Fibroblast of mammary gland (primary cell): ENCODE measurements around the gene JMJD1C.
"Not testable (repeated sequence)": the region's sequence is repeated elsewhere in the genome, so short reads cannot be mapped to it uniquely, and the experiment has no call there.

Source experiments
- DNase-seq: peaks from one replicate; pipeline ENCODE4 v3.0.0-alpha.2; 2010; ENCODE audit warnings: low read depth
- H3K4me3 ChIP-seq: 2 replicates; pipeline ENCODE4 v1.5.1; 2011; ENCODE audit warnings: low read depth, mild to moderate bottlenecking, low read length, moderate library complexity; ENCODE audit not compliant: control insufficient read depth
- TF ChIP-seq, protein P1 (sequence below): conservative IDR thresholded peaks from 2 replicates; pipeline ENCODE4 v1.5.1; 2011; ENCODE audit warnings: low read depth, low read length, inconsistent platforms; ENCODE audit not compliant: control insufficient read depth, insufficient read depth

Gene JMJD1C

DNA sequence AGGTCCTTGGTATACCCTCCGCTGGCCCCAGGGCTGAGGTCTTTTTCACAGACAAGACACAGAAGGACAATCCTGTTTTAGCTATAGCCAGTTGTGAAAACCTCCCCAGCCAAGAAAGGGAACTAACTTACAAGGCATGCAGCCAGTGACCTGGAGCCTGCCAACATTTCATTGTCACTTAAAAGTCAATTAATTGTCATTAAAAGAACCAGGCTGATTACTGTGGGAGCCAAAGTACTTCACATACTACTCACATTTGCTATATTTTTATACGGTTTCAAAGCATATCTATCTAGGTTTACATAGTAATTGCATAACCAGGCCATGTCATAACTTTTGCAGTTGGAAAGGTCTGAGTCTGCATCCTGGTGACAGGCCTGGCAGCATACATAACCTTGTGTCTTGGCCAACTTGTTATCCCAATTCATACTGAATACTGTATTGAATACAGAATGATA lies 301.6 kb downstream of the JMJD1C start:
- TF ChIP-seq, protein P1, sequence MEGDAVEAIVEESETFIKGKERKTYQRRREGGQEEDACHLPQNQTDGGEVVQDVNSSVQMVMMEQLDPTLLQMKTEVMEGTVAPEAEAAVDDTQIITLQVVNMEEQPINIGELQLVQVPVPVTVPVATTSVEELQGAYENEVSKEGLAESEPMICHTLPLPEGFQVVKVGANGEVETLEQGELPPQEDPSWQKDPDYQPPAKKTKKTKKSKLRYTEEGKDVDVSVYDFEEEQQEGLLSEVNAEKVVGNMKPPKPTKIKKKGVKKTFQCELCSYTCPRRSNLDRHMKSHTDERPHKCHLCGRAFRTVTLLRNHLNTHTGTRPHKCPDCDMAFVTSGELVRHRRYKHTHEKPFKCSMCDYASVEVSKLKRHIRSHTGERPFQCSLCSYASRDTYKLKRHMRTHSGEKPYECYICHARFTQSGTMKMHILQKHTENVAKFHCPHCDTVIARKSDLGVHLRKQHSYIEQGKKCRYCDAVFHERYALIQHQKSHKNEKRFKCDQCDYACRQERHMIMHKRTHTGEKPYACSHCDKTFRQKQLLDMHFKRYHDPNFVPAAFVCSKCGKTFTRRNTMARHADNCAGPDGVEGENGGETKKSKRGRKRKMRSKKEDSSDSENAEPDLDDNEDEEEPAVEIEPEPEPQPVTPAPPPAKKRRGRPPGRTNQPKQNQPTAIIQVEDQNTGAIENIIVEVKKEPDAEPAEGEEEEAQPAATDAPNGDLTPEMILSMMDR = no peak
- no peak overlapping the region for H3K4me3 ChIP-seq
- DNase-seq = peak; percentile 38

DNA sequence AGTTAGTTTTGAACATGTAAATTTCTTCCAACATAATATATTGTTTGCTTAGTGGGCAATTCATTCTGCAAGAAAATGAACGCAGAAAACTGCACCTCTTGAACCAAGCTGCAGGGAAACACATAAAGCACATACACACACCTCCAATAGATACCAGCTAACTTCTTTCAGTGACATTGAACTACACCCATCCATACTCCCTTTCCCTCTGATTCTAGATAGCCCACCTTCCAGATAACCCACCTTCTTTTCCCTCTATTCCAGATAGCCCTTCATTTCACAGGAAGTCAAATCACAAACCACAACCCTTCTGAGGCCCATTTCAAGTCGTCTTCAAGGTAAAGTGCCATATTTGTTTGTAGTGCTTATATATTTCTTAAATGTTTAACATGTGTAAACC lies 304.2 kb downstream of the JMJD1C start:
- DNase-seq = no peak
- H3K4me3 ChIP-seq = no peak overlapping the region
- TF ChIP-seq, protein P1 = no peak

DNA sequence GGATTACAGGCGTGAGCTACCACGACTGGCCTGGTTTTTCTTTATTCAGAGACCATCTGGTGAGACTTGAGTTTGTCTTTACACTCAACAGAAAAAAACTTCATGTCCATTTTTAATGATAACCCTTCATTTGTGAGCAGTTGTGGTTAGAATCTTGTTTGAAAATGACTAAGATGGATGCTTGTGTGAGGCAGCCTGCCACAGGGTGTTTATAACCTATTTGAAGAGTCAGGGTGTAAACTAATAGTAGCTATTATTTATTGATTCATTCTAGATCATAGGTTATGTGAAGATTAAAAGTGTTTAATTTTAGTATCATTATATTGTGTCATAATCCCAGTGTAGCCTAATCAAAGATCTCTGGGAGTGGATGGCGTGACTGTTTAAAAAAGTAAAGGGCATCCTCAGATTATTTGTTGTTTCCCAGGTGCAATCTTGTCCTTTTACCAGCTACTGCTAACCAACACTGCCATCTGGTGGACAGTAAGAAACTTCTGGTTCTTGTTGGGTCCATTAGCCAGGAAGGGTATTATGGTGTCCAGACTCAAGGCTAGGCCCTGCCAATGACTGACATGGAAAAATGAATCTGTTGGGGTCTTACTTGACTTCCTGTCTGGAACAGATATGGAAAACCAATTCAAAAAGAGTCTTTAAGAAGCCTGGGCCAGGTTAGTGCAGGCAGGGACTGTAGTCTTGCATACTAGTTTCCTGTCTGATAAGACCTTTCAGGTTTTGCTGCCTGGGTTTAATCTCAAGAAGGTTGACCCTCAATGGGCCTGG lies 307.7 kb downstream of the JMJD1C start:
- TF ChIP-seq, protein P1 = peak; percentile 85
- DNase-seq = peak; percentile 94
- no peak overlapping the region for H3K4me3 ChIP-seq

DNA sequence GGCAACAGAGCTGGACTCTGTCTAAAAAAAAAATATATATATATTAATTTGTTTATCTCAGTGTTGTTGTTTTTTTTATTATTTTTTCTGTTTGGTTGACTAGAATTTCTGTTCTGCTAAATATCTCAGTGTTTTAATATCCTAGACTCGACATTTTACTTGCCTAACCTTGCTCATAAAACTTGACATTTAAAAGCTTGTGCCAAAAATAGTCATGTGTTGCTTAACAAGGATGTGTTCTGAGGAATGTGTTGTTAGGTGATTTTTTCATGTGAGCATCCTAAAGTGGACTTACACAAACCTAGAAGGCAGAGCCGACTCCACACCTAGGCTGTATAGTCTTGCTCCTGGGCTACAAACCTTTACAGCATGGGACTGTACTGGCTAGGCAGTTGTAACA lies 309.5 kb downstream of the JMJD1C start:
- H3K4me3 ChIP-seq = no peak overlapping the region
- TF ChIP-seq, protein P1 = no peak
- DNase-seq = no peak

DNA sequence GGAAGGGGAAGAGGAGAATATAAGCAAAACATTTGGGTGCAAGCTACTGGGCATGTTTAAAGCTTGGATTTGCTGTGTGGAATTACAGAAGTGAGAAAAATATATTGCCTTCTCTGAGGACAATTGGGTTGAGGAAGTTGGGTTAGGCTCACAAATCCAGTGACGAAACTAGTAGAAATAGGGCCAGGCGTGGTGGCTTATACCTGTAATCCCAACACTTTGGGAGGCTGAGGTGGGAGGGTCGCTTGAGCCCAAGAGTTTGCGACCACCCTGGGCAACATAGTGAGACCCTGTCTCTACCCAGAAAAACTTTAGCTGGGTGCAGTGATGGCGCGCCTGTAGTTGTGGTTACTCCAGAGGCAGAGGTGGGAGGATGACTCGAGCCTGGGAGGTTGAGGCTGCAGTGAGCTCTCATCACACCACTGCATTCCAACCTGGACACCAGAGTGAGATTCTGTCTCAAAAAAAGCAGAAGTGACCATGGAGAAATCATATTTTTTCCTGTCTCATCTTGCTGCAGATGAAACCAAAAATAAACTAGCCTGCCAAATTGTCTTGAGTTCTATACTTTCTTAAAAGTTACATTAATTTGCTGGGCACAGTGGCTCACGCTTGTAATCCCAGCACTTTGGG lies 310.3 kb downstream of the JMJD1C start:
- no peak overlapping the region for H3K4me3 ChIP-seq
- TF ChIP-seq, protein P1 = no peak
- DNase-seq = no peak

DNA sequence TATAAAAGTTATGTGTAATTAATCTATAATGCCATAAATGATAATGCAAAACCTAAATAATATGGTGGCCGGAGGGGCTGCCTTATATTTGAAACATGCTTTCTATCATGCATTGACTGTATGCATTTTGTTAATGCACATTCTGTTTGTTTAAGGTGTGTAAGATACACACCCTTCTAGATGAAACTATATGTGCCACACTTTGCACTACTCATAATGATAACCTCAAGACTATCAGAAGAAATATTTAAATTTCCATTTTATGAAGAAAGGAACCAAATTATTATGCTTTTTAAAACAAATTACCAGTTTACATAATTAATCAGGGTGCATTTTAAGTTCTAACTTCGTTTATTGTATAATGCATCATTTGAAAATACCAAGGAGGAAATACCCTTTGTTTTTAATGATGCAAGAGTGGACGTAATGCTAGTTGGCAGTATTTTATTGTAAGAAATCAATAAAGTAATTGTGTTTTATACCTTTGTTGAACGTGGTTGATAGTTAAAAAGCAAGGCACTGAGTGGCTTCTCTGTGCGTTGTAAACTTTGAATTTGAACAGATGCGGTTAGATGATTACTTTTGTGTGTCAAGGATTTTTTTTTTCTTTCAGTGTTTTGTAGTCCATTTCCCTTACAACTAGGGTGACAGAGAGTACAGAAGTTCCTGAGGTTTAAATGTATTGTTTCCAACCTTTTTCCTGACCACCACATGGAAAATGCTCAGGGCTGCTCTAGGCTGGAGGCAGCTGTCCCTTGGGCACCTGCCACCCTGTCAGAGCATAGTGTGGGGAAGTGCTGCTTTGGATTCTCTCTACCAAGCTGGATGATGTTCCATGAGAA lies 311.0 kb downstream of the JMJD1C start:
- DNase-seq = no peak

DNA sequence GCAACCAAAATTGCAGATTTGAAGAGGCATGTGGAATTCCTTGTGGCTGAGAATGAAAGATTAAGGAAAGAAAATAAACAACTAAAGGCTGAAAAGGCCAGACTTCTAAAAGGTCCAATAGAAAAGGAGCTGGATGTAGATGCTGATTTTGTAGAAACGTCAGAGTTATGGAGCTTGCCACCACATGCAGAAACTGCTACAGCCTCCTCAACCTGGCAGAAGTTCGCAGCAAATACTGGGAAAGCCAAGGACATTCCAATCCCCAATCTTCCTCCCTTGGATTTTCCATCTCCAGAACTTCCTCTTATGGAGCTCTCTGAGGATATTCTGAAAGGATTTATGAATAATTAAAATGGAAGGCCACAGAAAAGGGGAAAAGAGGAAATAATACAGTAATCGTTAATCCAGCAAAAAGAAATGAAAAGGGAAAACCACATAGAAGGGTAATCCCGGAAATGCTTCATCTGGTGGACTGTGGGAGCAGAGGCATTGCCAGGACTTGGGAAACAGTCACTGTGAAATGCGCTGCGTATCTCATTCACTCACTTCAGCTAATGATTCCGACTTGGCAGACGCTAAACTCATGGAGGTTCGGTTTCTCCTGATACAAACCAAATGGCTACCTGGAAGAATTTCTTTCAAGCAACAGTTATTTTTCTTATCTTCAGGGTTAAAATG lies 311.8 kb downstream of the JMJD1C start:
- DNase-seq, H3K4me3 ChIP-seq: not testable (repeated sequence)

More for the DNA sequence above, 311.0 kb downstream of the JMJD1C start:
- TF ChIP-seq, protein P1 = no peak
- H3K4me3 ChIP-seq = no peak overlapping the region
